GM03348 (cell line): ENCODE data around the gene THBS1.
A peak's percentile ranks its signal among the peaks of the same experiment; 100 is the strongest.

Source experiments
- DNase-seq: peaks from one replicate; pipeline ENCODE4 v3.0.0; 2012; ENCODE audit warnings: low spot score

The THBS1 gene

GRCh38 chr15:39574427-39574826 lies 6.5 kb upstream of the THBS1 start:
- peak; percentile 82 for DNase-seq

GRCh38 chr15:39575180-39575579 lies 5.7 kb upstream of the THBS1 start:
- DNase-seq = no peak

GRCh38 chr15:39578851-39579486 lies 1.9 kb upstream of the THBS1 start:
- DNase-seq = no peak

GRCh38 chr15:39579487-39580116 lies 1.3 kb upstream of the THBS1 start:
- peak; percentile 79 for DNase-seq

- DNase-seq = peak; percentile 84
Observed at GRCh38 chr15:39580117-39580484, 778 bp upstream of the THBS1 start.

GRCh38 chr15:39581242-39581792 lies 438 bp downstream of the THBS1 start:
- no peak for DNase-seq

- no peak for DNase-seq
Observed at GRCh38 chr15:39581793-39582285, 960 bp downstream of the THBS1 start.

- DNase-seq = no peak
Observed at GRCh38 chr15:39582286-39582976, 1.6 kb downstream of the THBS1 start.

- no peak for DNase-seq
Observed at GRCh38 chr15:39582977-39583595, 2.2 kb downstream of the THBS1 start.

GRCh38 chr15:39583596-39584265 lies 2.9 kb downstream of the THBS1 start:
- no peak for DNase-seq

GRCh38 chr15:39584266-39584659 lies 3.4 kb downstream of the THBS1 start:
- DNase-seq = no peak

- DNase-seq = no peak
Observed at GRCh38 chr15:39584662-39585388, 3.9 kb downstream of the THBS1 start.

GRCh38 chr15:39585389-39585841 lies 4.5 kb downstream of the THBS1 start:
- no peak for DNase-seq

GRCh38 chr15:39585871-39586301 lies 5.0 kb downstream of the THBS1 start:
- DNase-seq = no peak

GRCh38 chr15:39586387-39587095 lies 5.7 kb downstream of the THBS1 start:
- no peak for DNase-seq

- no peak for DNase-seq
Observed at GRCh38 chr15:39587096-39587721, 6.3 kb downstream of the THBS1 start.

GRCh38 chr15:39587731-39588530 lies 7.1 kb downstream of the THBS1 start:
- DNase-seq = no peak

GRCh38 chr15:39588531-39589192 lies 7.8 kb downstream of the THBS1 start:
- no peak for DNase-seq
